K562 (cell line): ENCODE results near the gene USP32. TPM values are rescaled to one million over a fixed set of nuclear protein-coding genes. Genes with fewer than 3 reads are reported as not detected.

ENCODE experiments used
- ATAC-seq: fragments of 200-7000 bp; cut with Tn5 transposase; 3 replicates; pipeline ENCODE4 v1.9.1; 2020; ENCODE audit warnings: moderate library complexity
- BruUV-seq: library from RNA; stranded (reverse); fragments of 400-500 nt; replicated peaks from 2 replicates; lab custom pipeline; 2021; lab: Mats Ljungman, UMichigan
- CTCF ChIA-PET: fragments of 300-600 bp; formaldehyde crosslinking; extraction: SDS; loops from one replicate; lab custom pipeline; 2021; ENCODE audit warnings: low intra/inter-chr PET ratio; lab: Yijun Ruan, JAX
- POLR2A ChIA-PET: fragments of 300-600, 350-650 bp; sonication (Branson Sonifier 250); formaldehyde crosslinking; extraction: SDS; loops from one replicate; lab custom pipeline; 2021; ENCODE audit warnings: antibody characterized with exemption, inconsistent platforms; lab: Yijun Ruan, JAX
- DNase-seq, 4 experiments: peaks; one replicate each; pipeline versions ENCODE4 v3.0.0 to v3.0.0-alpha.2; 2011 to 2018; ENCODE audit warnings: low spot score in 3 of 4, mixed read lengths in 3 of 4; ENCODE audit errors: extremely low read depth in 1 of 4
- FAIRE-seq: peaks from 2 replicates; lab custom pipeline; 2011; peaks lifted over from hg19 to GRCh38; lab: Jason Lieb, UNC
- H2AFZ ChIP-seq: 2 replicates; pipeline ENCODE4 v1.6.0; 2011; ENCODE audit warnings: low read depth, low read length, control low read depth, inconsistent platforms
- H3K27ac ChIP-seq: fragments of 200-600 bp; 3 replicates; pipeline ENCODE4 v1.8.0; 2011; ENCODE audit warnings: low read depth, mild to moderate bottlenecking, control low read depth, inconsistent platforms, low read length, moderate library complexity, mixed read lengths; ENCODE audit errors: extremely low read depth
- H3K27me3 ChIP-seq, 2 experiments: fragments of 300-600 bp in 1 of 2; 2 replicates in 1 of 2; 3 replicates in 1 of 2; pipeline versions ENCODE4 v1.6.0 to v1.8.0; 2011; ENCODE audit warnings: inconsistent platforms in 2 of 2, low read length in 2 of 2, mild to moderate bottlenecking in 1 of 2, mixed read lengths in 1 of 2, moderate library complexity in 1 of 2; ENCODE audit not compliant: control insufficient read depth in 2 of 2, insufficient read depth in 2 of 2
- H3K36me3 ChIP-seq: fragments of 300-600 bp; 3 replicates; pipeline ENCODE4 v1.8.0; 2011; ENCODE audit warnings: mild to moderate bottlenecking, low read length, inconsistent platforms; ENCODE audit not compliant: control insufficient read depth, insufficient read depth
- H3K4me1 ChIP-seq, 2 experiments: fragments of 200-600 bp in 1 of 2; replicated peaks in 1 of 2; 2 replicates in 1 of 2; 3 replicates in 1 of 2; pipeline versions ENCODE4 v1.5.1 to v1.8.0; 2011; ENCODE audit warnings: inconsistent platforms in 2 of 2, low read length in 2 of 2, mild to moderate bottlenecking in 1 of 2, mixed read lengths in 1 of 2, moderate library complexity in 1 of 2; ENCODE audit not compliant: control insufficient read depth in 2 of 2, insufficient read depth in 2 of 2
- H3K4me2 ChIP-seq: 2 replicates; pipeline ENCODE4 v1.6.1; 2011; ENCODE audit warnings: low read length, control low read depth, inconsistent platforms, mixed read lengths; ENCODE audit not compliant: insufficient read depth
- H3K4me3 ChIP-seq: fragments of 200-600 bp; sonication (generic), shearing (Covaris generic); 2 replicates; pipeline ENCODE4 v1.5.1; 2016; ENCODE audit warnings: control low read depth, inconsistent platforms
- H3K79me2 ChIP-seq: fragments of 200-600 bp; 3 replicates; pipeline ENCODE4 v1.8.0; 2011; ENCODE audit warnings: low read length, inconsistent platforms; ENCODE audit not compliant: control insufficient read depth, insufficient read depth
- H3K9ac ChIP-seq, 2 experiments: 2 replicates each; pipeline versions ENCODE4 v1.6.0 to v1.6.1; 2011; ENCODE audit warnings: low read depth in 2 of 2, low read length in 2 of 2, control low read depth in 1 of 2, inconsistent platforms in 1 of 2, mild to moderate bottlenecking in 1 of 2, mixed read lengths in 1 of 2; ENCODE audit not compliant: insufficient read depth in 1 of 2
- H3K9me1 ChIP-seq: one replicate; pipeline ENCODE4 v1.6.0; 2011; ENCODE audit warnings: inconsistent platforms, mild to moderate bottlenecking, low read length, moderate library complexity; ENCODE audit not compliant: control insufficient read depth, insufficient read depth
- H3K9me3 ChIP-seq: replicated peaks from 2 replicates; pipeline ENCODE4 v1.5.1; 2011; ENCODE audit warnings: low read depth, low read length, inconsistent platforms; ENCODE audit not compliant: control insufficient read depth, insufficient read depth
- H4K20me1 ChIP-seq: replicated peaks from 2 replicates; pipeline ENCODE4 v1.6.1; 2011; ENCODE audit warnings: low read length, inconsistent platforms, mixed read lengths; ENCODE audit not compliant: control insufficient read depth, insufficient read depth
- BRF1 ChIP-seq: IDR thresholded peaks from 3 replicates; pipeline ENCODE4 v1.6.1; 2011; ENCODE audit warnings: borderline replicate concordance, mild to moderate bottlenecking; ENCODE audit not compliant: insufficient read length; ENCODE audit errors: extremely low read depth
- GABPA ChIP-seq: fragments of 200-800 bp; sonication (Bioruptor generic); conservative IDR thresholded peaks from 2 replicates; pipeline ENCODE4 v1.6.1; 2016; ENCODE audit warnings: low read depth, missing genetic modification characterization, missing compliant biosample characterization
- ID3 ChIP-seq, 2 experiments: fragments of 250-450 bp in 1 of 2; fragments of 450-650 bp in 1 of 2; sonication (Bioruptor Pico) in 1 of 2; IDR thresholded peaks; 2 replicates each; pipeline versions ENCODE4 v1.6.1 to v1.8.0; 2016 to 2021; ENCODE audit warnings: mild to moderate bottlenecking in 2 of 2, moderate library complexity in 2 of 2, missing compliant biosample characterization in 1 of 2, missing genetic modification characterization in 1 of 2
- KLF16 ChIP-seq: IDR thresholded peaks from 2 replicates; pipeline ENCODE4 v1.6.1; 2016; ENCODE audit warnings: antibody characterized with exemption
- NR1H2 ChIP-seq: sonication (generic); formaldehyde crosslinking; IDR thresholded peaks from 2 replicates; pipeline ENCODE4 v1.4.0; 2020; ENCODE audit warnings: mild to moderate bottlenecking, missing genetic modification reagents
- POLR3G ChIP-seq: IDR thresholded peaks from 2 replicates; pipeline ENCODE4 v1.6.1; 2011; ENCODE audit not compliant: insufficient read length, insufficient replicate concordance; ENCODE audit errors: extremely low read depth
- PRDM10 ChIP-seq: fragments of 450-650 bp; IDR thresholded peaks from 2 replicates; pipeline ENCODE4 v1.6.1; 2018; ENCODE audit not compliant: partially characterized antibody
- SFPQ ChIP-seq: fragments of 200-400 bp; formaldehyde crosslinking; IDR thresholded peaks from 2 replicates; pipeline ENCODE4 v1.6.1; 2017; ENCODE audit warnings: mild to moderate bottlenecking, low read depth, low read length, moderate library complexity
- SIRT6 ChIP-seq: IDR thresholded peaks from one replicate; pipeline ENCODE4 v1.6.1; 2012; ENCODE audit warnings: low read depth, mild to moderate bottlenecking, control low read depth, inconsistent platforms, low read length, moderate library complexity
- TCF7 ChIP-seq: sonication (generic); IDR thresholded peaks from 2 replicates; pipeline ENCODE4 v1.6.1; 2016; ENCODE audit warnings: antibody characterized with exemption, borderline replicate concordance
- ZNF12 ChIP-seq: sonication (generic); formaldehyde crosslinking; IDR thresholded peaks from 2 replicates; pipeline ENCODE4 v1.4.0; 2020; ENCODE audit warnings: mild to moderate bottlenecking, missing genetic modification reagents
- ZNF561 ChIP-seq: fragments of 450-650 bp; formaldehyde crosslinking; conservative IDR thresholded peaks from 2 replicates; pipeline ENCODE4 v1.4.0; 2020; ENCODE audit warnings: mild to moderate bottlenecking, moderate library complexity
- WGBS: fragments of 100-300 bp; shearing (Covaris generic); methylation state at CpG from one replicate; pipeline ENCODE4 v1.1.6; 2016; ENCODE audit warnings: low coverage, mixed read lengths; ENCODE audit not compliant: insufficient coverage; ENCODE audit errors: missing lambda C conversion rate; 5-methylcytosine and 5-hydroxymethylcytosine counted together
- in situ Hi-C: fragments of 300-500 bp; cut with MboI; formaldehyde crosslinking; loops from 4 replicates; pipeline ENCODE4 v1.15.0; 2018; ENCODE audit warnings: inconsistent platforms, mixed read lengths
- intact Hi-C: fragments of 100-400 bp; cut with micrococcal nuclease; formaldehyde crosslinking; loops from 2 replicates; pipeline ENCODE4 v1.14.2; 2022
- polyA plus RNA-seq, 8 experiments: library from polyadenylated mRNA; depleted of rRNA in 4 of 8; stranded (reverse) in 5 of 8; unstranded in 3 of 8; fragments of >200 nt; fragmentation: Nextera tagmentation in 2 of 8; fragmentation: Illumina TruSeq in 1 of 8; extraction: Ambion mirVana in 2 of 8; extraction: Trizol in 1 of 8; gene quantifications; 2 replicates each; pipeline versions ENCODE4 v1.2.1 to v1.2.3, GENCODE V29; 2011 to 2014; ENCODE audit warnings: inconsistent platforms in 1 of 8, missing spikeins in 1 of 8
- total RNA-seq, 7 experiments: library from RNA; depleted of rRNA in 6 of 7; stranded (reverse); fragments of >200 nt in 6 of 7; fragmentation: Illumina TruSeq in 2 of 7; extraction: Trizol in 2 of 7; gene quantifications; 2 replicates each; pipeline versions ENCODE4 v1.2.1 to v1.2.3, GENCODE V29; 2011 to 2021; ENCODE audit warnings: low replicate concordance in 1 of 7

The USP32 gene
- total and polyA plus RNA-seq, 9 of the 15 experiments (the other 6 are each of a cell fraction or from before 2014, with no cell fraction given) = 18.0 to 69.3 (median 47.1) TPM

GRCh38 chr17:60335289-60335688 is 56.6 kb downstream of the USP32 start:
- CTCF ChIA-PET = no interaction called here
- Histone ChIP-seq H3K9ac (no peak overlapping the region), H3K9me1 (no peaks in the 10 kb centered on the region), H3K9me3 (no peaks in the 10 kb centered on the region), H3K4me2 (no peak overlapping the region), H3K4me1 (no peaks in the 10 kb centered on the region), H3K79me2 (peaks cover 78% of the 10 kb centered on the region), H2AFZ (no peak overlapping the region), H3K27ac (no peak overlapping the region), H3K27me3 (no peaks in the 10 kb centered on the region), H3K36me3 (peaks cover 32% of the 10 kb centered on the region; the same call in 1 of the 3 replicates), H4K20me1 (no peaks in the 10 kb centered on the region), H3K4me3 (no peak overlapping the region)
- FAIRE-seq (no peak), ATAC-seq (no peak), DNase-seq (no peak)
- POLR2A ChIA-PET = interaction anchor here (1.5 kb wide), 1 partner anchor 11 kb away, joined by 3 read pairs; no protein-coding TSS in a partner anchor
- 91% methylated on average over 2 of the region's 2 CpGs for WGBS
- BruUV-seq = no TSS peak
- intact Hi-C loops = no loop called here
- in situ Hi-C loops = no loop called here
- TF ChIP-seq SFPQ = no peak
- TF ChIP-seq KLF16 = no peak
- TF ChIP-seq ZNF12 (CRISPR knock-in tag) = no peak
- no peak for TF ChIP-seq ZNF561 (CRISPR knock-in tag)
- no peak for TF ChIP-seq PRDM10
- no peak for TF ChIP-seq BRF1
- no peak for TF ChIP-seq GABPA (tag)
- TF ChIP-seq ID3 (CRISPR knock-in tag; IDR thresholded peaks at IDR 0.05) = no peak
- no peak for TF ChIP-seq ID3 (tag; IDR thresholded peaks at IDR 0.05)
- no peak for TF ChIP-seq SIRT6
- TF ChIP-seq POLR3G = no peak
- no peak for TF ChIP-seq NR1H2 (CRISPR knock-in tag)
- no peak for TF ChIP-seq TCF7
